Islet of Langerhans (tissue), 1 donor: ENCODE data around the gene CDA.

Source experiments
- FAIRE-seq: peaks from one replicate; lab custom pipeline; 2011; peaks lifted over from hg19 to GRCh38; lab: Jason Lieb, UNC

The CDA gene

DNA sequence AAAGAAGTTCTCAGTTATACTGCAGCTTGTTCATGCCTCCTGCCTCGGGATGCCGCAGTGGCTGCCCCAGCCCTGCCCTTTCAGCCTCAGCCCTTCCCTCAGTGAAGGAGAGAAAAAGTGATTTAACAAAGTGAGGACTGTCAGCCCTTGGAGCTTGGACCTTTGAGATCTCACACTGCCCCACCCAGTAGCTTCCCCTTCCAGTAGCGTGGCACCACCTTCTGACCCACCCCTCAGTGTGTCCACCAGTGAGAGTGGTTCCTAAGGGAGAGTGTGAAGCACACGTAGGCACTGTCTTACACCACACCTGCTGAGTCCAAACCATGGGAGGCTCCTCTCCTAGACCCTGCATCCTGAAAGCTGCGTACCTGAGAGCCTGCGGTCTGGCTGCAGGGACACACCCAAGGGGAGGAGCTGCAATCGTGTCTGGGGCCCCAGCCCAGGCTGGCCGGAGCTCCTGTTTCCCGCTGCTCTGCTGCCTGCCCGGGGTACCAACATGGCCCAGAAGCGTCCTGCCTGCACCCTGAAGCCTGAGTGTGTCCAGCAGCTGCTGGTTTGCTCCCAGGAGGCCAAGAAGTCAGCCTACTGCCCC, at the start of gene CDA:
Gene CDA (plus strand): TSS at position 464 of the 592 bp plus-strand sequence. CDS start 33 bp downstream, at position 497.
- FAIRE-seq = no peak

DNA sequence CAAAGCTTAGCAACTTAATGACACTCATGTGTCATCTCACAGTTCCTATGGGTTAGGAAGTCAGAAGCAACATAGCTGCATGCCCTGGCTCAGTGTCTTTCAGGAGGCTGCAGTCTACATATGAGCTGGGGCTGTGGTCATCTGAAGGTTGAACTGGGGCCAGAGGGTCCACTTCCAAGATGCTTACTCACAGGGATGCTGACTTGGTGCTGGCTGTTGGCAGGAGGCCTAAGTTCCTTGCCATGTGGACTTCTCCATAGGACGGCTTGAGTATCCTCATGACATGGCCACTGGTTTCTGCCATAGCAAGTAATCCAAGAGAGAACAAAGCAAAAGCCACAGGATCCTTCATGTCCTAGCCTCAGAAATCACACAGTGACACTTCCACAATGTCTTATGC, 48.6 kb upstream of the CDA start:
- no peak for FAIRE-seq

DNA sequence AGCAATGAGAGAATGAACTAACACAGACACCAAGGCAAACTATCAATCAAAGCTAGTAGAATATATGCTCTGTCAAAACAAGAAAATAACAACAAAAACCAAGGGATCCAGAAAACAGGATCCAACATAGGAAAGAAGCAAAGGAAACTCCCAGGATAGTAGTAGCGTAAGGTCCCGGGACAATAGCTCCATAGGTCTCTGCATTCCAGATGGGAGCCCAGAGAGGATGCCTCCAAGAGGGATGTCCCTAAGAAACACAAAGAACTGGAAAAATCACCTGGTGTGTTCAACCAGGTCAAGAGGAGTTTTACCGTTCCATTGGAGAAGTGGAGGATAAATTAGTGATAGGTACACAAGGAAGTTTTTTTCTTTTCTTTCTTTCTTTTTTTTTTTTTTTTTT, 42.3 kb upstream of the CDA start:
- FAIRE-seq = no peak

DNA sequence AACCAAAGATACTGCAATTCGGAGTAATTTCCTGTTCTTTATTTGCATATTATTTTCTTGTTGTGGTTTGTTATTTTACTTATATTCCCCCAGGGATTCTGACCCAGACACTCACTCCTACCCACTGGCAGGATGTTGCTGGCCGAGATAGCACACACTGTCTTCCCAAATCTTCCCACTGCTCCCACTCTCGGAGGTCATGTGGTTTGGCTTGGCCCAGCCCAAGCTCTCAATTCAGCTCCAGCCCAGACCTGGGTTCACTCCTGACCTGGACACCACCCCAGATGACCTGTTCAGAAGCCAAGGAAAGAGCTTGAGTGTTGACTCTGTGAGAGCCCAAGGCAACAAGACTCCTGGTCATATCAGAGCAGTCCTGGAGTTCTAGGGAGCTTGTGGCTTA, 37.7 kb upstream of the CDA start:
- FAIRE-seq = no peak

DNA sequence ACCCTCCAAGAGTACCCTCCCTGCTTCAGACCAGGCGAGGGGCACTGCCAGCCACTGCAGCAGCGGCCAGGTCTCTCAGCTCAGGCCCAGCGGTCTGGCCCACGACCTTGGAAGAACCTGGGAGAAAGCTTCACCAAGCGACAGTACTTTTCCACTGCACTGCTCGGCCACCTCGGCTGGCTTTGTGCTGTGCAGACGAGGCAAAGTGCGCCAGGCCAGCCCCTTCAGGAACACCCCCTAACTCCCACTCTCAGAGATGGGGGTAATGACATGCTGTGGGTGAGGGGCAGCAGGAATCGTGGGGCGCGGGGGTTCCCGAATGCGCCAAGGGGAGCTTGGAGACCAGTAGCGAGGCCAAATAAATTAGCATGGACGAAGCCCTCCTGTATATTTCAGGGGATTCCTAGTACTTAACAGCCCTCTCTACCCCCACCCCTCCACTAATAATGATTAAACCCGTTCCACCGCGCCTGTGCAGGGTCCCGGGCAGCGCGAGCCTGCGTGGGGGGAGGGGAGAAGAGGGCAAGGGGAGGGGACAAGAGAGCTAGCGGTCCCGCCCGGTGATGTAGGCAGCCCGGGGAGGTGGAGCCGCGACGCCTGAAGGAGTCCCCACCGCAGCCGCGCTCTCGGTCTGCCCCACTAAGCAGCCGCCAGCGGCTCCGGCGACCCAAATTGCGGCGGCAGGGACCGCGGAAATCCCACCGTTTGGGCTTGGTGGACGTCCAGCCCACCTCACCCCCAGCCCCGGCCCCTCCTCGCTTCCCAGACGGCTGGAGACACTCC, 36.8 kb upstream of the CDA start, which contains the start of gene FAM43B:
Gene FAM43B (plus strand): TSS at position 629 of the 783 bp plus-strand sequence. CDS start 401 bp downstream, outside the sequence.
- no peak for FAIRE-seq

DNA sequence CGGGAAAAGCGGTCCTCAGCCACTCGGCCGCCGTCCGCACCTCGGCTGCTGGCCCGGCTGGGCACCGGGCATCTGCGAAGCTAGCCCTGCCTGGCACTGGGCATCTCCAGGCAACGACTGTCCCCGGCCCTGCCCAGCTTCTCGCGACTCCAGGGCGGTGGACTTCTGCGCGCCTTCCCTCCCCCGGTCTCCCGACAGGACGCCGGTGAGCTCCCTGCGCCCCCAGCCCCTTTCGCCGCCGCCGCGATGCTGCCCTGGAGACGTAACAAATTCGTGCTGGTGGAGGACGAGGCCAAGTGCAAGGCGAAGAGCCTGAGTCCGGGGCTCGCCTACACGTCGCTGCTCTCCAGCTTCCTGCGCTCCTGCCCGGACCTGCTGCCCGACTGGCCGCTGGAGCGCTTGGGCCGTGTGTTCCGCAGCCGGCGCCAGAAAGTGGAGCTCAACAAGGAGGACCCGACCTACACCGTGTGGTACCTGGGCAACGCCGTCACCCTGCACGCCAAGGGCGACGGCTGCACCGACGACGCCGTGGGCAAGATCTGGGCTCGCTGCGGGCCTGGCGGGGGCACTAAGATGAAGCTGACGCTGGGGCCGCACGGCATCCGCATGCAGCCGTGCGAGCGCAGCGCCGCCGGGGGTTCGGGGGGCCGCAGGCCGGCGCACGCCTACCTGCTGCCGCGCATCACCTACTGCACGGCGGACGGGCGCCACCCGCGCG, 36.0 kb upstream of the CDA start:
- FAIRE-seq = no peak

DNA sequence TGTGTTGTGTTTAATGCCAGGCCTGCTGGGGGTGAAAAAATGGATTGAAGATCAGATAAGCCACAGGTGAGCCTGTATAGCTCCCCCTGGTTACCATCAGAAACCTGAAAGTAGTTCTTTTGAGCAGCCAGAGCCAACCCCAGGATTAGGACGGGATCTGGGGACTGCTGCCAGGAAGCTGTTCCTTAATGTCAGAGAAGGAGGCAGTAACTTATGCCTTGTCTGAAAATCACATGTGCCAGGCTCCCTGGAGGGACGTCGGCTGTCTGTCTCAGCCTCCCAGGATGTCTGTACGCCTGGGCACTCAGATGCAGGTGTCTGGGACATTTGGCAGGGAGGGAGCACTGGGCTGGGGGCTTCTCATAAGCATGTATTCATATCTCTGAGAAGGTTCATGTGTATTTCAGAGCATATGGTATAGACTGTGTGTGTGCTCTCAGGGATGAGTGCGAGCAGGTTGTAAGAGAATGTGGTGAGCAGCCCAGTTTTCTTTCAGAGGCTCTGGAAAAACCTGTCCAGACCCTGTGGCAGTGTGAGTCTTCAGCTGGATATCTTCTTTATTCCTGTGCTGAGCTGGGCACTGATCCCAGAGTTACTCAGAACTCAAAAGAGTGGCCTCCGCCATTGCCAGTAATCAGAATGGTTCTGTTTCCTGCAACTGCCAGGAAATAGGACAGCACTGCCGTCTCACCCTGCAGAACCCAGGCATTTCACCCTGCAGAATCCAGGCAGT, 33.7 kb upstream of the CDA start:
- FAIRE-seq = no peak

DNA sequence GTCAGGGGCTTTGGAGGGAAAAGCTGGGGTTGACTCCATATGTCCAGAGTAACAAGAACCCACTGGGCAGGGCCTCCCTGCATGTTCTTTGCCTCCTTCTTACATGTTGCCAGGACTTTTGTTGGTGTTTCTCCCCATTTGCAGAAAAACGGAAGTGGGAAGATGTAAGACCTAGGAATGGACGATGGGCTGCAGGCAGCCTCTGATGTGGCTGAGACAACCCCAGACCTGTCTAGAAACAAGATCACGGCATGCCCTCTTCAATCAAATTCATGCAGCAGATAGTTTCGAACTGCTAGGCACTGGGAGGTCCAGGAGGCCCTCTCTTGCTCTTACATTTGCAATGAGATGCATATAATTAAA, 33.2 kb upstream of the CDA start:
- FAIRE-seq = no peak

DNA sequence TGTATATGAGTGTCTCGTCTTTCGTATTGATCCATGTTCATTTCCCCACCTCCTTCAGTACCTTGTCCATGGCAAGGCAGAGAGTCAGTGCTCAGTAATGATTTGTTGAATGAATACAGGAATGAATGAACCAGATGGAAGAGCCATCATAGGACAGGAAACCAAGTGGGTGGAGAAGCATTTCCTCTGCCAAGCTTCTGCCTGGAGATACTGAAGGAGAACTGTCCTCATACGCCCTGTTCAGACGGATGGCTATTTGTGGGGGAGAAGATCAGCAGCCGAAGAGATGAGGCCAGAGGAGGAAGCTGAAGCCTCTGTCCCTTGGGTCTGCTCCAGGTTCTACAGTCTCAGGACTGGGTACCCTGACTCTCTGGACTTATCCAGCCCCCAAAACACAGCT, 30.7 kb upstream of the CDA start:
- FAIRE-seq = no peak

DNA sequence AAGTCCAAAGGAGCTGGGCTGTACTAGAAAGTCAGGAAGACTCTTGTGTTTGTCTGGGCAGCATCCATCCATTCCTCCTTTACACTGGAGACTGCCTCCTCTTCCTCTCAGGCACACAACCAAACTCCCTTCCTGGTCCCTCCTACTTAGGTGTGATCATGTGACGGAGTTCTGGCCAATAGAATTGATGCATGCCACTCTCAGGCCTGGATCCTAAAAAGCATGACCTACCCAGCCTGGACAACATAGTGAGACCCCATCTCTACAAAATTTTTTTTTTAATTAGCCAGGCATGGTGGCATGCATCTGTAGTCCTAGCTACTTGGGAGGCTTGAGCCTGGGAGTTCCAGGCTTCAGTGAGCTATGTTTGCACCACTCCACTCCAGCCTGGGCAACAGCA, 27.9 kb upstream of the CDA start:
- no peak for FAIRE-seq

DNA sequence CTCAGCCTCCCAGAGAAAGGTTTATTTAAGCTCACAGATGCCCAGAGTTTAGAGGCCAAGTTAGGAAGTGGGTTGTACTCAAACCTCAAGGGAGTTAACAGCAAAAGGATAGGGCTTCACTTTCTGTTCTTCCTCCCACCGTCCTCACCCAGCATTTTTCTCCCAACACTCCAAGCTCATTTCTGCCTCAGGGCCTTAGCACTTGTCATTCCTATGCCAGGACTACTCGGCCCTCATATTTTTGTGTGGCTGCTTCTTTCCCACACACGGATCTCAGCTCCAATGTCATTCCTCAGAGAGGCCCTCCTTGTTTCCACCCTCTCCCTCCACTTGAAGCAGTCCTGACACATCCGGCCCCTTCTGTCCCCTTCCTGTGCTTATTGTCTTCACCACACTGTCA, 23.7 kb upstream of the CDA start:
- no peak for FAIRE-seq

DNA sequence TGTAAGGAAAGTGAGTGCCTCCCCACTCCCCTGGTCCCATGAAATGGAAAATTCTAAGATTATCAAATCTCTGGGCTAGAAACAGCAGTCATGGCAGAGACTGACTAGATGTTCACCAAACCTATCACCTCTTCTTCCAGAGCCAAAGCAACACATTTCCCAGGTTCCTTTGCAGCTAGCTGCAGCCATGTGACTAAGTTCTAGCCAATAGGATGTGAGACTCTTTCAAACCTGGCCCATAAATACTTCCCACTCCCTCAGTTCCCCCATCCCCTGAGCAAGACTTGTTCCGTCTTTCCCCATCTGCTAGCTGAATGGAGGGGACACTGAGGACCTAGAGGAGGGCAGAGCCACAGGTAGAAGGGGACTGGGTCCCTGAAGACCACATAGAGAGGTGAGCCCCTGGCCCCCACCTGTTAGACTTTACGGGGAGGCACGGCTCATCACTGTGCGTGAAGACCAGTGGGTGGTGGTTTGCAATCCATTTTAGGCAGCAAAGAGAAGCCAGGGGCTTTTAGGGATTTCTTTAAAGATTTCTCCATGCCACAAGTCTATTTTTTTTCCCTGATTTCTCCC, 19.3 kb upstream of the CDA start:
- no peak for FAIRE-seq

DNA sequence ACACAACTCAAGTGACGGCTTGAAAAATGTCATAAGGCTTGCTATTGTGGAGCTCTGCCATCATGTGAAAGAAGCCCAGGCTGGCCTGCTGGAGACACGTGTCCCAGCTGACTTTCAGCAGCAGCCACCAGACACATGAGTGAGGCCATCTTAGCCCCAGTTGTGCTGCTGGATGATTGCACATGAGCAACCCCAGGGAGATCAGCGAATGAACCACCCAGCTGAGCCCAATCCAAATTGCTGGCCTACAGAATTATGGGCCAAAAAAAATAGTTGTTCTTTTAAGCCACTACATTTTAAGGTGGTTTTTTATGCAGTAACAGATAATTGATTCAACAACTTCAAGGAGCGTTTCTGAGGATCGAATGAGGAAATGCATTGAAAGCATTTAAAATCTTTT, 17.5 kb upstream of the CDA start:
- no peak for FAIRE-seq

DNA sequence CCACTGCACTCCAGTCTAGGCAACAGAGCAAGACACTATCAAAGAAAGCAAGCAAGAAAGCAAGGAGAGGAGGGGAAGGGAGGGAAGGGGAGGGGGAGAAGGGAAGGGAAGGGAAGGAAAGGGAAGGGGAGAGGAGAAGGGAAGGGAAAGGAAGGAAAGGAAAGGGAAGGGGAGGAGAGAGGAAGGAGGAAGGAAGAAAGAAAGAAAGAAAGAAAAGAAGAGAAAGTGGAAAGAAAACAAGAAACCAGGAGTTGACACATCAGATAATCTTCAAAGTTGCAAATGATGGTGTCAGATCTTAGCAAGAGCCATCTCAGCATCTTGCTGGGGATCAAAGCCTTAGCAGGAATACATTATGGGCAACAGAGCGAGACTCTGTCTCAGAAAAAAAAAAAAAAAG, 14.9 kb upstream of the CDA start:
- no peak for FAIRE-seq

DNA sequence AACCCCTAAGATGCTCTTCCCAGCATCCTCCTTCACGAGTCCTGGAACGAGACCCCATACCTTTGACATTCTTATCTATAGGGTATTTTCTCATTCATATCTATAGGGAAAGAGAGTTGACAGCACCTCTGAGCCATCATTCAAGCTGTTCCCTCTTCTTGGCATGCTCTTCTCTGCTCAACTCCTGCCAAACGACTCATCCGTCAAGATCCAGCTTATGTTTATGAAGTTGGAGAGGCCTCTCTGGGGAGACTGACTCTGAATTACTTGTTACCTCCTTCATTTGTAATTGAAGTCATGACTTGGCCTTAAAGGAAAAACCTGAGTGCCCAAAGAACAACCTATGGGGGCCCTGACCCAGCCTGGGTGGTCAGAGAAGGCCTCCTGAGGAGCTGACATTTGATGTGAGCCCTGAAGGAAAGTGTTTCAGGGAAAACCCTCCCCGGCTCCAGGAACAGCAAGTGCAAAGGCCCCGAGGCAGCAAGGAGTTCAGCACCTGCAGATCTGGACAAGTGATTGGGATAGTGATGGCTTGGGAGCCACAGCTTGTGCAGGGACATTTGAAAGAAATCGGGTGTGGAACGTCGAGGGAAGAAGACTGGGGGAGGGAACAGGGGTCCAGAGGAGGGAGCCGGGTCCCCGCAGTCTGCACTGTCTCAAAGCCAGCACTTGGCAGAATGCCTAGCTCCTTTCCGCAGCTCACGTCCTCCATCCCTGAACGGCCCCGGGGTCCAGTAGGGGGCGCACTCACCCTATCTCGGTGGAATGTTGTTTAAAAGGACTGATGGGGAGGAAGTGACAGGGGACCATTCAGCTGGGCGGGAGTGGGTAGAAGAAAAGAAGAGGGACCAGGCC, 14.0 kb upstream of the CDA start:
- FAIRE-seq = no peak

DNA sequence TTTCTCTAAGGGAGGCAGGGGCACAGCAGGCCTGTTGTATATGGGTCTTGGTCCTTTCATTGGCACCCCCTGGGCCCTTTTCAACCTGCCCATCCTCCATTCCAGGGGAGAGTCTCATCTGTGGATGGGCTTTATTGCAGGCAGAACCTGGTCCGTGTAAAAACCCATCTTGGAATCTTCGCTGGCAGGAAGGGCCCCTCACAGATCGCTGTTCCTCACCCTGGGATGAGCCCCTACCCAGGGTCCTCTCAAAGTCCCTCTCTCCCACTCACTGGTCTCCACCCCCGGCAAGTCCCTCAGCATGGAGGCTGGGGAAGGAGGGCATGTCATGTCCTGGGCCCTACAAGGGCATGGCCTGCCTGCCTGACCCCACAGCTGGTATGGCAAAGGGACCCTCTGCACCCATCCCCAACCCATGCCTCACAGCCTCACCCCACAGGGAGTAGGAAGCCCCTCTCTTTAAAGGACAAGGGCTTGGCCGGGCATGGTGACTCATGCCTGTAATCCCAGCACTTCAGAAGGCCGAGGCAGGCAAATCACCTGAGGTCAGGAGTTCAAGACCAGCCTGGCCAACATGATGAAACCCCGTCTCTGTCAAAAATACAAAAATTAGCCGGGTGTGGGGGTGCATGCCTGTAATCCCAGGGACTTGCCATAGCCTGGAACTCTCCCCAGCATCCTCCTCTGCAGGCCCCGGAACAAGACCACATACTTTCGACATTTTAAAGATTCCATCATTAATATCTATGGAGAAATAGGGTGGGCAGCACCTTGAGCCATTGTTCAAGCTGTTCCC, 13.2 kb upstream of the CDA start:
- FAIRE-seq = no peak

DNA sequence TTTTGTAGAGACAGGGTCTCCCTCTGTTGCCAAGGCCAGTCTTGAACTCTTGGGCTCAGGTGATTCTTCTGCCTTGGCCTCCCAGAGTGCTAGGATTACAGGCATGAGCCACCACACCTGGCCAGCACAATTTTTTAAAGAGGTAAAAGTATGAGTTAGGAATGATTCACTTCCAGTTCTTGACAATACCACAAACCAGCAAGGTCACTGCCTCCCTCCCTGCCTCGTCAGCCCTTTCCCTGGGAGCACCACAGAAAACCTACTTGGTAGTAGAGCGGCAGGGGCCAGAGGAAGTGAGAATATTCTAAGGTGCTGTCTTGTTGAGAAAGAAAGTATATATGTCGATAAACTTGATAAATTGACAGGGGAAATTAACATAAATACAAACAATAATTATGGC, 10.8 kb upstream of the CDA start:
- no peak for FAIRE-seq

DNA sequence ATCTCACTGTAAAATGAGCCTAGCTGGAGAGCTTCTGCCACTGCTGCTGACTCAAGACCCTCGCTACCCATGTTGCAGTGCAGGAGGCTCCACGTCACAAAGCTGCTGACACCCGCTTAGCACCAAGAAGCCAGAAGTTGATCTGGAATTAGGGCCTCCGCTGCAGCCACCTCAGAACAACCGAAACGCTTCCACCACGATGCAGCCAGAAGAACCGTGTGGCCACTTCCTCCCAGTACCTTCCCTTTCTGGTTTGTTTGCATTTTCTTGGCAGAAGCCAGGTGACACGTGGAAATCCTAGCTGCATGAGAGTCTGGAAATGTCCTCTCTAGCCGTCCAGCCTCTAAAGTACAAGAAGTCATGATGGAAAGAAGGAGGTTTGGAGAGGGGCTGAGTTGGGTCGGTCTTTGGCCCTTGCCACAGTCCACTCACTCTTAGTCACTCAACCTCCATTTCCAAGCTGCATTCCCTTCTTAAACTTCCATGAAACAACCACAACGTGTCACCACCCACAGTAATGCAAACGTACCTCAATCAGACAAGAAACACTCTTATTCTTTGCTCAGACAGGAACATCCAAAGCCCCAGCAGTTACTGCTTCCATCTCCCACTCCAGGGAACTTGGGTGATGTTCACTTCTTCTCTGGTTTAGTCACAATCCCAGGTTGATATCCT, 10.0 kb upstream of the CDA start:
- FAIRE-seq = no peak

DNA sequence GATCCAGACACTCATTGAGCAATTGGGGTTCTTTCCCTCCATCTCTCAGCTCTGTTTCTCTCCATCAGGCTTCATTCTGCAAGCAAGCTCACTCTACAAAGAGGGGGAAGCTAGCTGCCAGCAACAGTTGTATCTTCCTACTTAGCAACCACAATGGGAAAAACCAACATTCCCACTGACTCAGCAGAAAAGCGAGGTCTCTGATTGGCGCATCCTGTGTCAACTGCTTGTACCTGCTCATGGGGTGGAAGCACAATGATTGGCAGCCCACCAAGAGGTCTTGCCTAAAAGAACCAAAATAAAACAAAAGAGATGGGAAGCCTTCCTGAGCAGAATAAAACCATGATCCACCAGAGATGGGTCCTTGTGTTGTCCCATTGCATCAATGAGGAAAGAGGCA, 4.0 kb upstream of the CDA start:
- FAIRE-seq = no peak
